DMS79 (cell line): ENCODE measurements around the gene CACNA1H.
"Not testable (repeated sequence)": the region's sequence is repeated elsewhere in the genome, so short reads cannot be mapped to it uniquely, and the experiment has no call there.

Experiments used
- DNase-seq: peaks from one replicate; lab custom pipeline; 2025; lab: John Stamatoyannopoulos, UW

CACNA1H gene

GRCh38 chr16:1228227-1228626, 75.3 kb downstream of the CACNA1H start:
- DNase-seq = not testable (repeated sequence)

DNA sequence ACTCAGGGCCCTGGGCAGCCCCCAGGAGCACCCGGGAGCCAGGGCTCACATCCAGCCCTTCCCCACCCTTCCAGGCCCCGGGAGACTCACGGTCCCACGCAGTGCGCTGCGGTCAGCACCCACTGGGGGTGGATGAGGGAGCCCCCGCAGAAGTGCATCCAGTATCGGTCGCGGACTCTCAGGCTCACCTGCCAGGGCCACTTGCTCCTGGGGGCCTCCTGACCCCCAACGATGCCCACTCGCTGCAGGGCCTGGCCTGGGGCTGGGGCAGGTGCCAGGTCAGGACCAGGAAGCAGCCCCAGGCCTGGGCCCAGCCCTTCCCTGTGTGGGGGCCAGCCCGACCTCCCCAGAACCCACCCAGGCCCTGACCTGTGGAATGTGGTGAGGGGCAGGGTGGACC, 76.6 kb downstream of the CACNA1H start:
- DNase-seq = not testable (repeated sequence)

DNA sequence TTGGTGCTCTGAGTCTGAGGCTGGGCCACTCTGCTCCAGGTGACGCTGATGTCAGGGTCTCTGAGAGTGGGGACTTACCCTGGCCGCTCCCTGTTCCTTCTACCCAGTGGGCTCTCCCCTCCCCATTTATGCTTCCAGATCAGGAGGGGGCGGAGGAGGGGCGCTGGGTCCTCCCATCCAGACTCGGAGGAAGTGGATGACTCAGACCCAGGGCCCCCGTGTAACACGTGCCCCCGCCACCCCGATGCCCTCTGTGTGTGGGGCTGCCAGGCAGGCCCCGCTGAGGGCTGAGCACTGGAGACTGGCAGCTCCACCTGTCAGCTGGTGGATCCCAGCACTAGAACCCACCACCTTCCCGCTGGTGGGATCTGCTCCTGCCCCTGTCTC, 77.2 kb downstream of the CACNA1H start, which contains the start of gene TPSB2:
TPSB2 (minus strand) TSS at position 101 of the 387 bp plus-strand sequence. CDS start 233 bp downstream, outside the sequence.
- DNase-seq = not testable (repeated sequence)

DNA sequence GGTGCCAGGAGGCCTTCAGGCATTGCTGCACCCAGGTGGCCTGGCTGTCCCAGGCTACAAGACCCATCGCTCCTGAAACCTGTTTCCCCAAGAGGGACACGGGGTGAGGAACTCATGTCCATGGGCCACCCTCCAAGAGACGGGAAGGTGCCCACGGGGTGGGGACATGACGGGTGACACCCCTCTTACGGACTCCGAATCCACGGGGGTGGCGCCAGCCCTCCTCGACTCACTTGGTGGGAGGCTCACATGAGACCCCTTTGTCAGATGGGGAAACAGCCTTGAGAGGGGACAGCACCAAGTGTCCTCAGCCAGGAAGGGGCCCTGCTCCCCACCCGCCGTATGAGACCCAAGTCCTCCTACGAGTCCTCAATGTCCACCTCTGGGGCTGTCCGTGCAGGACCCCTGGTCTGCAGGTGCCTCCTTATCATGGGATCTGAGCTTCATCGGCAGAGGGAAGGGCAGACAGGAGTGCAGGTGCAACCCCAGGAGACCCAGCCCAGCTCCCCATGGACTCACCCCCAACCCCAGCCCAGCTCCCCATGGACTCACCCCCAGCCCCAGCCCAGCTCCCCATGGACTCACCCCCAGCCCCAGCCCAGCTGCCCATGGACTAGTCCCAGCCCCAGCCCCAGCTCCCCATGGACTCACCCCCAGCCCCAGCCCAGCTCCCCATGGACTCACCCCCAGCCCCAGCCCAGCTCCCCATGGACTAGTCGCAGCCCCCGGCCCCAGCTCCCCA, 77.7 kb downstream of the CACNA1H start:
- not testable (repeated sequence) for DNase-seq

DNA sequence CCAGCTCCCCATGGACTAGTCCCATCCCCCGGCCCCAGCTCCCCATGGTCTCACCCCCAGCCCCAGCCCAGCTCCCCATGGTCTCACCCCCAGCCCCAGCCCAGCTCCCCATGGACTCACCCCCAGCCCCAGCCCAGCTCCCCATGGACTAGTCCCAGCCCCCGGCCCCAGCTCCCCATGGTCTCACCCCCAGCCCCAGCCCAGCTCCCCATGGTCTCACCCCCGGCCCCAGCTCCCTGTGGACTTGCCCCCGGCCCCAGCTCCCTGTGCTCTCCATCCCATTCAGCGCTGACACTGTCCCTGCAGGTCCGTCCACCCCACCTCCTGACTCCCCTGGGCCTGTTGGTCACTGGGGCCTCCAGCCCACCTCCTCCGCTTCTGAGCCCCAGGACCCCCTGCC, 78.4 kb downstream of the CACNA1H start:
- DNase-seq = not testable (repeated sequence)

DNA sequence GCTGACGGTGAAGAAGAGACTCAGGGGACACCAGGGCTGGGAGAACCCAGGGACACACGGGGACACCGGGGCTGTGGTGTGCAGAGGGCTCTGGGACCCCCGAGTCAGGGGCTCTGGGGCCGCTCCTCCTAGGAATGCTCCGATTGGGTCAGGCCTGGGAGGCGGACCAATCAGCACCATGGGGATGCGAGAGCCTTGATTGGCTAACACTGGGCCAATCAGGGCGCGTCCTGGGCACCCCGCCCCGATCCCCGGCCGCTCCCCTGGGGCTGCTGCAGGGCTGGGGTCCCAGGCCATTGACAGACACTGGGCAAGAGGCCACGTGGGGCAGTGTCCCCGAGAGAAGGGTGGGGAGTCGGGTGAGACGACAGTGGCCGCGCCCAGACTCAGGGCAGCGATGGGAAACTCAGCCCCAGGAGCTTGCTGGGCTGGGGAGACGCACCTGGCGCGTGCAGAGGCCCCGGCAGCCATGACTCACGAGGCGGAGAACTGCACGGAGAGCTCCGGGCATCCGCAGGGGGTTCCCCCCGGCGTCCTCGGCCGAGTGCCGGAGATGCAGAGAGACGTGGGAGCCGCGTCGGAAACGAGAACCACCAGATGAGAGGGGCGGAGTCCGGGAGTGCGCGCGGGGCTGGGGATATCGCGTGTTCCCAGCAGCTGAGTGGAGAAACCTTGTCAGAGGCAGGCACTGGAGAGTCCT, 79.3 kb downstream of the CACNA1H start:
- not testable (repeated sequence) for DNase-seq

DNA sequence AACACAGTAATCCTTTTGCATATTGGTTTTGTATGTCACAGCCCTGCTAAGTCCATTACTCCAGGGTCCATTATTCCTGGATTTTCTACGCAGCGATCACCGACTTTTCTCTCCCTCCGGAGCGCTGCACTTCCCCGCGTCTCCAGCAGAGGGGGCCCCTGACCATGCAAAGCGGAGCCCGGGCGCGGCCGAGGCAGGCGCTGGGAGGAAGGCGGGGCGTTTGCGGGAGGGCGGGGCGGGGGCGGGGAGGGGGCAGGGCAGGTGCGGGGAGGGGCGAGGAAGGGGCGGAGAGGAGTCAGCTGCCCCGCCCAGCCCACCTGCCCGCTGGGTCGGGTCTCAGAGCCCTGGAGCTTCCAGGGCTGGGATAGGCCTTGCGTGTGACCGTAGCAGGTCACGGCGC, 83.8 kb downstream of the CACNA1H start:
- DNase-seq = not testable (repeated sequence)

GRCh38 chr16:1237990-1238389, 85.1 kb downstream of the CACNA1H start:
- DNase-seq = no peak

DNA sequence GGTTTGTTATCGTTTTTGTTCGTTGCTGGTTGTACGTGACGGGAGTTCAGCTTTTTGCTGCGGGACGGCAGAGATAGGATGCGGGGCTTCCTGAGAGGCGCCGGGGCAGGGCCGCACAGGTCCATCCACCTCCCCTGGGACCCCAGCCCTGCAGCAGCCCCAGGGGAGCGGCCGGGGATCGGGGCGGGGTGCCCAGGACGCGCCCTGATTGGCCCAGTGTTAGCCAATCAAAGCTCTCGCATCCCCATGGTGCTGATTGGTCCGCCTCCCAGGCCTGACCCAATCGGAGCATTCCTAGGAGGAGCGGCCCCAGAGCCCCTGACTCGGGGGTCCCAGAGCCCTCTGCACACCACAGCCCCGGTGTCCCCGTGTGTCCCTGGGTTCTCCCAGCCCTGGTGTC, 86.0 kb downstream of the CACNA1H start:
- DNase-seq = not testable (repeated sequence)

DNA sequence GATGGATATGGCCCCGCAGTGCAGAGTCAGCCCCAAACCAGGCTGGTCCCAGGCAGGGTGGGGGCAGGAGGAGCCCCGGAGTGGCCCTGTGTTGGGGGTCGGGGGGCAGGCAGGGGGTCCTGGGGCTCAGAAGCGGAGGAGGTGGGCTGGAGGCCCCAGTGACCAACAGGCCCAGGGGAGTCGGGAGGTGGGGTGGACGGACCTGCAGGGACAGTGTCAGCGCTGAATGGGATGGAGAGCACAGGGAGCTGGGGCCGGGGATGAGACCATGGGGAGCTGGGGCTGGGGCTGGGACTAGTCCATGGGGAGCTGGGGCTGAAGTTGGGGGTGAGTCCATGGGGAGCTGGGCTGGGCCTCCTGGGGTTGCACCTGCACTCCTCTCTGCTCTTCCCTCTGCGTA, 86.7 kb downstream of the CACNA1H start:
- DNase-seq = not testable (repeated sequence)

DNA sequence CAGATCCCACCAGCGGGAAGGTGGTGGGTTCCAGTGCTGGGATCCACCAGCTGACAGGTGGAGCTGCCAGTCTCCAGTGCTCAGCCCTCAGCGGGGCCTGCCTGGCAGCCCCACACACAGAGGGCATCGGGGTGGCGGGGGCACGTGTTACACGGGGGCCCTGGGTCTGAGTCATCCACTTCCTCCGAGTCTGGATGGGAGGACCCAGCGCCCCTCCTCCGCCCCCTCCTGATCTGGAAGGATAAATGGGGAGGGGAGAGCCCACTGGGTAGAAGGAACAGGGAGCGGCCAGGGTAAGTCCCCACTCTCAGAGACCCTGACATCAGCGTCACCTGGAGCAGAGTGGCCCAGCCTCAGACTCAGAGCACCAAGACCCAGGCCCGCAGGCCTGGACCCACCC, 87.5 kb downstream of the CACNA1H start, which contains the start of gene TPSAB1:
TPSAB1 (plus strand) TSS at position 270 of the 400 bp plus-strand sequence. CDS start 234 bp downstream, outside the sequence.
- not testable (repeated sequence) for DNase-seq

- not testable (repeated sequence) for DNase-seq
Observed at GRCh38 chr16:1241081-1241480, 88.2 kb downstream of the CACNA1H start.

DNA sequence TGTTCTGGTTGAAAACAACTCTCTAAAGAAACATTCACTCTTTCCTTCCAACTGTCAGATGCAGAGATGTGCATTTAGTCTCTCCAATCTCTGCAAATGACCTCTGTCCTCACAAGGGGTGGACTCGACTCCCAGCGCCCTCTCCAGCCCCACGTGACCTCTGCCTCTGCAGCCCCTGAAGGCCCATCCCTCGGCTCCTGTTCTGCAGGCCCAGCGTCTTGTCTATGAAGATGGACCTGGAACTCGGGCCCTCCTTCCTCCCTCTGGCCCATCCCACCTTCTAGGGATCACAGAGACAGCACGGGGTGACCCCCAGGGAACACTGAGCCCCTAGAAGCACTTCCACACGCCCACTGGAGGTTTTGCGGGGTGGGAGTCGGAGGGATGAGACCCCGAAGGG, 90.5 kb downstream of the CACNA1H start:
- not testable (repeated sequence) for DNase-seq

GRCh38 chr16:1243907-1244850, 91.3 kb downstream of the CACNA1H start:
- not testable (repeated sequence) for DNase-seq

GRCh38 chr16:1244881-1245280, 92.0 kb downstream of the CACNA1H start:
- no peak for DNase-seq

- DNase-seq = no peak
Observed at GRCh38 chr16:1245452-1246020, 92.6 kb downstream of the CACNA1H start.

DNA sequence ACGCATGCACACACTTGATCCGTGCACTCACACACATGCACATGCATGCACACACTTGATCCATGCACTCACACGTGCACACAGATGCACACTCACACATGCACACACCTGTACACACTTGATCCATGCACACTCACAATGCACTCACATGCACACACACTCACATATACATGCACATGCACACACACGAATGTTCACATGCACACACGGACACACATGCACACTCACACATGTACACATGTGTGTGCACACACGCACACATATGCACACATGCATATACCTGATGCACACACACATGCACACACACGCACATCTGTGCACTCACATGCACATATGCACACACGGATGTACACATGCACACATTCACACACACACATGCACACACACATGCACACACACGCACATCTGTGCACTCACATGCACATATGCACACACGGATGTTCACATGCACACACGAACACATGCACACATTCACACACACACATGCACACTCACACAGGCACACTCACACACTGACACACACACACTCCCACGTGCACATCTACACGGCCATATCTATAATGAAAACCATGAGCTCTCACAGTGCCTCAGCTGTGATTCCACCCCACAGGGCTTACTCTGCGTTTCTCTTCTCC, 95.1 kb downstream of the CACNA1H start:
- not testable (repeated sequence) for DNase-seq

DNA sequence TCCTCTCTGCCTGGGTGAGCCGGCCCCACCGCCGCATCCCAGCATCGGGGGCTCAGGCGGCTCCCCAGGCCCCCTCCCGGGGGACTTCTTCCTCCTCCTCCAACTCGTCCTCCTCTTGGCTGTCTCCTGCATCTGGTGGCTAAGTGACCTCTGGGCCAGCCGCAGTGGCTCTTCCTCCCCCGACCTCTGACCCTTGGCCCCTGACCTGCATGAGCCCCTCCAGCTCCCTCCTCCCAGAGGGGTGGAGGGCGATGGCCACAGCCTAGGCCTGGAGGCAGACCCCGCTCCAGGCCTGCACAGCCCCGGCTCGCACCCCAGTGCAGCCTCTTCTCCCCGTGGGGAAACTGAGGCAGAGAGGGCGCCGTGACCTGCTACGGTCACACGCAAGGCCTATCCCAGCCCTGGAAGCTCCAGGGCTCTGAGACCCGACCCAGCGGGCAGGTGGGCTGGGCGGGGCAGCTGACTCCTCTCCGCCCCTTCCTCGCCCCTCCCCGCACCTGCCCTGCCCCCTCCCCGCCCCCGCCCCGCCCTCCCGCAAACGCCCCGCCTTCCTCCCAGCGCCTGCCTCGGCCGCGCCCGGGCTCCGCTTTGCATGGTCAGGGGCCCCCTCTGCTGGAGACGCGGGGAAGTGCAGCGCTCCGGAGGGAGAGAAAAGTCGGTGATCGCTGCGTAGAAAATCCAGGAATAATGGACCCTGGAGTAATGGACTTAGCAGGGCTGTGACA, 96.3 kb downstream of the CACNA1H start:
- not testable (repeated sequence) for DNase-seq

GRCh38 chr16:1253701-1254364, 100.9 kb downstream of the CACNA1H start:
- DNase-seq = not testable (repeated sequence)

- DNase-seq = not testable (repeated sequence)
Observed at GRCh38 chr16:1254821-1255220, 101.9 kb downstream of the CACNA1H start.
